Loucy (cell line): Measurements from ENCODE around the gene RNF168.
"Not testable (repeated sequence)": the region's sequence is repeated elsewhere in the genome, so short reads cannot be mapped to it uniquely, and the experiment has no call there.

ENCODE experiments used
- EZH2phosphoT487 ChIP-seq: fragments of 200-600 bp; IDR thresholded peaks from 2 replicates; pipeline ENCODE4 v1.6.1; 2018; ENCODE audit warnings: antibody characterized with exemption, mild to moderate bottlenecking, moderate library complexity, borderline replicate concordance
- TF ChIP-seq, protein P1 (sequence below): fragments of 200-600 bp; sonication (generic); conservative IDR thresholded peaks from 2 replicates; pipeline ENCODE4 v1.5.1; 2014; ENCODE audit warnings: mild to moderate bottlenecking, antibody characterized with exemption, low read length

DNA sequence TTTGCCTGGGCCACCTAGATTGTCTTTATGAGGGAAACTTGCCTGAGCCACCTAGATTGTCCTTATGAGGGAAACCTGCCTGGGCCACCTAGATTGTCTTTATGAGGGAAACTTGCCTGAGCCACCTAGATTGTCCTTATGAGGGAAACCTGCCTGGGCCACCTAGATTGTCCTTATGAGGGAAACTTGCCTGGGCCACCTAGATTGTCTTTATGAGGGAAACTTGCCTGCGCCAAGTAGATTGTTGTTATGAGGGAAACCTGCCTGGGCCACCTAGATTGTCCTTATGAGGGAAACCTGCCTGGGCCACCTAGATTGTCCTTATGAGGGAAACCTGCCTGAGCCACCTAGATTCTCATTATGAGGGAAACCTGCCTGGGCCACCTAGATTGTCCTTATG is 7.5 kb upstream of the RNF168 start:
- TF ChIP-seq, protein P1, sequence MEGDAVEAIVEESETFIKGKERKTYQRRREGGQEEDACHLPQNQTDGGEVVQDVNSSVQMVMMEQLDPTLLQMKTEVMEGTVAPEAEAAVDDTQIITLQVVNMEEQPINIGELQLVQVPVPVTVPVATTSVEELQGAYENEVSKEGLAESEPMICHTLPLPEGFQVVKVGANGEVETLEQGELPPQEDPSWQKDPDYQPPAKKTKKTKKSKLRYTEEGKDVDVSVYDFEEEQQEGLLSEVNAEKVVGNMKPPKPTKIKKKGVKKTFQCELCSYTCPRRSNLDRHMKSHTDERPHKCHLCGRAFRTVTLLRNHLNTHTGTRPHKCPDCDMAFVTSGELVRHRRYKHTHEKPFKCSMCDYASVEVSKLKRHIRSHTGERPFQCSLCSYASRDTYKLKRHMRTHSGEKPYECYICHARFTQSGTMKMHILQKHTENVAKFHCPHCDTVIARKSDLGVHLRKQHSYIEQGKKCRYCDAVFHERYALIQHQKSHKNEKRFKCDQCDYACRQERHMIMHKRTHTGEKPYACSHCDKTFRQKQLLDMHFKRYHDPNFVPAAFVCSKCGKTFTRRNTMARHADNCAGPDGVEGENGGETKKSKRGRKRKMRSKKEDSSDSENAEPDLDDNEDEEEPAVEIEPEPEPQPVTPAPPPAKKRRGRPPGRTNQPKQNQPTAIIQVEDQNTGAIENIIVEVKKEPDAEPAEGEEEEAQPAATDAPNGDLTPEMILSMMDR, result not testable (repeated sequence)
- TF ChIP-seq EZH2phosphoT487, result not testable (repeated sequence)
